T-helper 2 cell treated with Interferon-gamma antibody and Interleukin-4, amounts not matched to agents 100 ng/mL and 5 ng/mL, for 36 hours (primary cell): ENCODE results near the gene SFI1. TPM values are rescaled to one million over a fixed set of nuclear protein-coding genes. Genes with fewer than 3 reads are reported as not detected.
"Not testable (repeated sequence)": the region's sequence is repeated elsewhere in the genome, so short reads cannot be mapped to it uniquely, and the experiment has no call there.

ENCODE experiments used
- intact Hi-C: fragments of 100-400 bp; cut with micrococcal nuclease; formaldehyde crosslinking; loops from one replicate; pipeline ENCODE4 v1.15.1; 2023
- total RNA-seq: library from RNA; stranded (reverse); gene quantifications from 2 replicates; pipeline ENCODE4 v1.2.3, GENCODE V29; 2022

The SFI1 gene
- total RNA-seq, 1 donor from 2014 or later: 169 TPM

DNA sequence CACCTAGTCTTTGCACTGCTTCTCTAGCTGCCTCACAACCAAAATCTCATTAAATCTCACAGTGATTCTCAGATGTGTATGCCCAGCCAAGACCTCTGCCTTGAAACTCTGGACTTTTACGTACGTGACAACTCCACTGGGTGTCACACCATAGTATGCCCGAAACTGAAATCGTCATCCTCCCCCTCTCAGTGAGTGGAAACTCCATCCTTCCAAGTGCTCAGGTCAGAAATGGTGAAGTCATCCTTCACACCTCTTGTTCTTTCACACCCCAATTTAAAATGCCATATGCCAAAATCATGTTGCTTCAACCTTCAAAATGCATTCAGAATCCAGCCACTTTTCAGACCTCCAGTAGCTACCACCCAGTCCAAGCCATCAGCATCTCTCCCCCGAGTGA, 42.5 kb downstream of the SFI1 start:
- intact Hi-C loops: loop anchor here (5.0 kb wide), 1 partner anchor 42 kb away; the partner anchor contains the start of gene SFI1

GRCh38 chr22:31540166-31540565, 43.8 kb downstream of the SFI1 start:
- intact Hi-C loops: not testable (repeated sequence)

DNA sequence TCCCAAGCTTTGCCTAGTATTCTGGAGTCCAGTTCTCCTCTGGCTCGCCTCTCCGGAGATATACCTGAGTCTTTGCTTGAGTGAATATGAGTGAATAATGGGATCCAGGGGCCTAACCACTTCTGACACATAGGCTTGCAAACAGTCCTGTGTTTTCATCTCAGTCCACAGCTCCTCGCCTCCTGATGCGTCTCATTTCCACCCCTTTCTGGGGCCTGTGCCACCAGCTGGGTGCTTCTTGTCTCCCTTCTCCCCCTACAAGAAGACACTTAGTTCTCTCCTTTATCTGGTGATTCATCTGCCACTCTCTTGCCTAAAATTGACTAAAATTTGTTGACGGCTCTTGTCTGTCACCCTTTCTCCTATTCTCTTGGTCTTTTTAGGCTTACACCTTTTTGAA, 44.6 kb downstream of the SFI1 start:
- intact Hi-C loops: no loop called here

- intact Hi-C loops: no loop called here
These were observed 48.4 kb downstream of the SFI1 start for GRCh38 chr22:31544481-31545480.

DNA sequence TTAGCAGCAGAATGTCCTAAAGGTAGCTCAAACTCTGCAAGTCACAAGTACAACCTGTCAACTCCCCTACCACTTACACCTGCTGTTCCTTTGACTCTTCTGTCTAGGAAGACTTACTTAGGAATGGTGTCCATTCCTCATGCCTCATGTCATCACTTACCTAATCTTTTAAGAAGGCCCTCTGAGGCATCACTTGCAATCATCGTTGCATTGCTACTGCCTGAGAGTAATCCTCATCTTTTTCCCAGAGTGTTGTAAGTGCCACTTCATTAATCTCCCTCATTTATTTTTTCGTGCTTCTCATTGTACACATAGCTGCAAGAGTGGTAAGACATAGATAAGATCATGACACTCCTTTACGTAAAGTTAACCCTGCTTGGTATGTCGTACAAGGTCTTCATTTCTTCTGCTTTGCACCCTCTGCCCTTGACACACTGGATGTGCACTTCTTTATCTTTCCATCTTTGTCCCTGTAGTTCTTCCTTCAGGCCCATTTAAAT, 54.6 kb downstream of the SFI1 start:
- intact Hi-C loops: no loop called here

DNA sequence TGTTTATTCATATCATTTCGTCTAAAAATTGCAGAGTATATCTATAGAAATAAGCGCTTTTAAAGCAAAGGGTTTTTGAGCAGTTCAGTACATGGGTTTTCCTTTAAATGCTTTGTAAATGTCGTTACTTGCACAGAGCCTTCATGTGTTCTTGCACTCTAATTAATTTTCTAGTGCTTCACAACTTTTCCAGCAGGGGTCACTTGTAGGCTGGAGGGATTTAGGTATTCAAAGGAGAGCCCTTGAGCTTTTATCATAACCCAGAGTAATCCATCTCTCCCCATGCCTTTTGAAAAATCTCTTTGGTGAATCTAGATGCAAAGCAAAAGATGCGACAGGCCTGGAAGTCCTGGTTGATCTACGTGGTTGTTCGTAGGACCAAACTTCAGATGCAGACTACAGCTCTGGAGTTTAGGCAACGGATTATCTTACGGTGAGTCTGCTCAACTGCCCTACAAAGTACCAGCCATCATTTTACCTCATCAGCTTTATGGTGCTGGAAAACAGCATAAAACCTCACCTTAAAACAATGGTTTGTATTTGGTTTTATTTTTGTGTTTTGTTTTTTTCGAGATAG, 60.4 kb downstream of the SFI1 start:
- intact Hi-C loops: loop anchor here (2.0 kb wide), 1 partner anchor 74 kb away; no protein-coding TSS in a partner anchor

DNA sequence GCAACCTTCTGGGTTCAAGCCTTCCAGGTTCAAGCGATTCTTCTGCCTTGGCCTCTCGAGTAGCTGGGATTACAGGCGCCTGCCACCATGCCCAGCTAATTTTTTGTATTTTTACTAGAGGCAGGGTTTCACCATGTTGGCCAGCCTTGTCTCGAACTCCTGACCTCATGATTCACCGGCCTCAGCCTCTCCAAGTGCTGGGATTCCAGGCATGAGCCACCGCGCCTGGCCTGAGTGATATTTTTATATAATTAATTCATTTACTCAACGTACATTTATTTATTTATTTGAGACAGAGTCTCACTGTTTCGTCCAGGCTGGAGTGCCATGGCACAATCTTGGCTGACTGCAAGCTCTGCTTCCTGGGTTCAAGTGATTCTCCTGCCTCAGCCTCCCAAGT, 62.2 kb downstream of the SFI1 start:
- intact Hi-C loops: not testable (repeated sequence)

- intact Hi-C loops: no loop called here
These were observed 65.0 kb downstream of the SFI1 start for GRCh38 chr22:31561238-31561887.

GRCh38 chr22:31561970-31562369, 65.6 kb downstream of the SFI1 start:
- intact Hi-C loops: no loop called here

DNA sequence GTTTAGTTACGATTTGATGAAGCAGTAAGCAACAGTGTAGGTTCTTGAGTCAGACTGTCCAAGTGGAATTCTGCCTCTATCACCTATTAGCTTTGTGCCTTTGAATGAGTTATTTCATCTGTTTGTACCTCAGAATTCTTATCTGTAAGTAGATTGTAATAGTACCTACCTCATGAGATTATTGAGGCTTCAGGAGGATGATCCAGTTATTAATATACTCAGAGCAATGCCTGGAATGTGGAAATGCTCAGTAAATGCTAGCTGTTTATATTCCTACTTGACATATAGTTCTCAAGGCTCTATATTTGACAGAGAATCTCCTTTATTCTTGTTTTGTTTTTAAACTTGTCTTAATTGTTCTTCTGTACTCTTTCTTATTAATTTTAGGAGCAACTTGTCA, 70.1 kb downstream of the SFI1 start:
- intact Hi-C loops: no loop called here

GRCh38 chr22:31567196-31567595, 70.9 kb downstream of the SFI1 start:
- intact Hi-C loops: no loop called here

GRCh38 chr22:31567702-31568101, 71.4 kb downstream of the SFI1 start:
- intact Hi-C loops: no loop called here

DNA sequence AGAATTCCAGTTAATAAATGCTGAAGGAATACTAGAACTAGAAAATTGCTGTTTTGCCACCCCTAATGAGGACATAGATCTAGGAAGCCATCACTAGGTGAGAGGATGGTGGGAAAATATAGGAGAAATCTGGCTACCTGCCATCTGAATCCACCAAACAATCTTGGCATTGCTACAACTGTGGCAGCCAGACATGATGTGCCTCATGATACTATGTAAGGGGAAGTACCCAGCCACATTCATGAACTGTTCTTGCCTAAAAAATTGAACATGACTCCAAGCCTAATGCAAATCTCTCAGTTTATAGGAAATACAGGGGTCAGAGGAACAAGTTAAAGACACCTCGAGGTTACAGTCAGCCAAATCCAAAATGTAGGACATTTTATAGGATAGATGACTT, 72.8 kb downstream of the SFI1 start:
- intact Hi-C loops: no loop called here

DNA sequence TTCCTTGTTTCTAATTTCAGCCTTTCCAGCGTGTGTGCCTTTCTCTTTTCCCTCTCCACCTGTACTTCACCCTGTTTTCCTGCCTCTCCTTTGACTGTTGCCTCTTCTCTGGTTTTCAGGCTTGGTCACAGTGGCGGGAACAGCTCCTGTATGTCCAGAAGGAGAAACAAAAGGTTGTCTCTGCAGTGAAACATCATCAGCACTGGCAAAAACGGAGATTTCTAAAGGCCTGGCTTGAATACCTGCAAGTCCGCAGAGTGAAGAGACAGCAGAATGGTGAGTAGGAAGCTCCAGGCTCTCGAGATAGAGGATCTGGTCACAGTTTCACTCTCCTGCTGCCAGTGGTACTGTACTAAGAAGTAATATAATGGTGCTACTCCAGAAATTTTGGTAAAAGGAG, 76.6 kb downstream of the SFI1 start:
- intact Hi-C loops: no loop called here

- intact Hi-C loops: no loop called here
These were observed 77.8 kb downstream of the SFI1 start for GRCh38 chr22:31574055-31574670.

GRCh38 chr22:31575190-31575589, 78.9 kb downstream of the SFI1 start:
- intact Hi-C loops: no loop called here

- intact Hi-C loops: no loop called here
These were observed 81.4 kb downstream of the SFI1 start for GRCh38 chr22:31577711-31578110.

GRCh38 chr22:31578171-31578570, 81.8 kb downstream of the SFI1 start:
- intact Hi-C loops: no loop called here

GRCh38 chr22:31579835-31580242, 83.5 kb downstream of the SFI1 start:
- intact Hi-C loops: loop anchor here (10.0 kb wide), 2 partner anchors 55 to 85 kb away; partner anchors contain the start of gene SFI1

GRCh38 chr22:31583861-31584485, 87.6 kb downstream of the SFI1 start:
- intact Hi-C loops: loop anchor here (10.0 kb wide), 2 partner anchors 51 to 89 kb away; partner anchors contain the start of gene SFI1

GRCh38 chr22:31584804-31585160, 88.4 kb downstream of the SFI1 start:
- intact Hi-C loops: loop anchor here (10.0 kb wide), 2 partner anchors 50 to 90 kb away; partner anchors contain the start of gene SFI1
